Mucosa of descending colon (tissue), 3 donors: Measurements from ENCODE around the gene RABGGTA. TPM values are rescaled to one million over a fixed set of nuclear protein-coding genes. Genes with fewer than 3 reads are reported as not detected.

ENCODE experiments used
- ATAC-seq: fragments of 200-7000 bp; cut with Tn5 transposase; one replicate; pipeline ENCODE4 v1.9.1; 2020; ENCODE audit warnings: mild to moderate bottlenecking, moderate library complexity
- DNase-seq, 3 donors: peaks; one replicate each; pipeline ENCODE4 v3.0.0-alpha.2; 2020
- H3K36me3 ChIP-seq: fragments of 200-600 bp; one replicate; pipeline ENCODE4 v1.8.0; 2021; ENCODE audit warnings: low read depth, mild to moderate bottlenecking
- H3K4me1 ChIP-seq: fragments of 200-600 bp; one replicate; pipeline ENCODE4 v1.8.0; 2021; ENCODE audit warnings: low read depth, mild to moderate bottlenecking
- H3K4me3 ChIP-seq: fragments of 200-600 bp; one replicate; pipeline ENCODE4 v1.8.0; 2021; ENCODE audit warnings: mild to moderate bottlenecking
- H3K9me3 ChIP-seq: fragments of 200-600 bp; one replicate; pipeline ENCODE4 v1.8.0; 2021; ENCODE audit warnings: mild to moderate bottlenecking
- intact Hi-C, 2 donors: fragments of 100-400 bp; cut with DNase I in 1 of 2; cut with micrococcal nuclease in 1 of 2; formaldehyde crosslinking; loops; one replicate each; pipeline versions ENCODE4 v1.11.0 to v1.11.1; 2022; cut with DNase I, micrococcal nuclease
- total RNA-seq, 3 donors: library from RNA; stranded (reverse); fragmentation: NEBNext Ultra II Directional in 2 of 3; extraction: Animal tissue kit (Norgen Biotek cat#: 25700) in 2 of 3; gene quantifications; one replicate each; pipeline versions ENCODE4 v1.2.1 to v1.2.4, GENCODE V29; 2021 to 2023
- TF ChIP-seq, protein P1 (sequence below): fragments of 200-600 bp; IDR thresholded peaks from one replicate; pipeline ENCODE4 v1.8.0; 2022; ENCODE audit warnings: antibody characterized with exemption, mild to moderate bottlenecking
- donor health status: DM: no; HTN: no; CAD: no; lungs with moderate emphysema.
- donor health status: DM: no; HTN: no; CAD: no.
- donor health status: DM: no; HTN: yes; CAD: no.

RABGGTA gene
- total RNA-seq, 3 donors from 2014 or later = 31.6 to 52.9 (median 41.3) TPM

DNA sequence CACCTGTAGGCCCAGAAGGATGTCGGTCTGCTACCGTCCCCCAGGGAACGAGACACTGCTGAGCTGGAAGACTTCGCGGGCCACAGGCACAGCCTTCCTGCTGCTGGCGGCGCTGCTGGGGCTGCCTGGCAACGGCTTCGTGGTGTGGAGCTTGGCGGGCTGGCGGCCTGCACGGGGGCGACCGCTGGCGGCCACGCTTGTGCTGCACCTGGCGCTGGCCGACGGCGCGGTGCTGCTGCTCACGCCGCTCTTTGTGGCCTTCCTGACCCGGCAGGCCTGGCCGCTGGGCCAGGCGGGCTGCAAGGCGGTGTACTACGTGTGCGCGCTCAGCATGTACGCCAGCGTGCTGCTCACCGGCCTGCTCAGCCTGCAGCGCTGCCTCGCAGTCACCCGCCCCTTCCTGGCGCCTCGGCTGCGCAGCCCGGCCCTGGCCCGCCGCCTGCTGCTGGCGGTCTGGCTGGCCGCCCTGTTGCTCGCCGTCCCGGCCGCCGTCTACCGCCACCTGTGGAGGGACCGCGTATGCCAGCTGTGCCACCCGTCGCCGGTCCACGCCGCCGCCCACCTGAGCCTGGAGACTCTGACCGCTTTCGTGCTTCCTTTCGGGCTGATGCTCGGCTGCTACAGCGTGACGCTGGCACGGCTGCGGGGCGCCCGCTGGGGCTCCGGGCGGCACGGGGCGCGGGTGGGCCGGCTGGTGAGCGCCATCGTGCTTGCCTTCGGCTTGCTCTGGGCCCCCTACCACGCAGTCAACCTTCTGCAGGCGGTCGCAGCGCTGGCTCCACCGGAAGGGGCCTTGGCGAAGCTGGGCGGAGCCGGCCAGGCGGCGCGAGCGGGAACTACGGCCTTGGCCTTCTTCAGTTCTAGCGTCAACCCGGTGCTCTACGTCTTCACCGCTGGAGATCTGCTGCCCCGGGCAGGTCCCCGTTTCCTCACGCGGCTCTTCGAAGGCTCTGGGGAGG is 39.5 kb upstream of the RABGGTA start, which contains the start of gene LTB4R:
LTB4R (plus strand) TSS at position 857 of the 959 bp plus-strand sequence. CDS start 4,150 bp downstream, outside the sequence.
- peak; percentile 77 for ATAC-seq
- peak within 1 kb of the TSS; percentile 11 for H3K4me3 ChIP-seq
- H3K9me3 ChIP-seq = no peaks in the 10 kb centered on the region
- intact Hi-C loops = no loop called here
- H3K4me1 ChIP-seq = peaks cover 57% of the 10 kb centered on the region
- TF ChIP-seq, protein P1, sequence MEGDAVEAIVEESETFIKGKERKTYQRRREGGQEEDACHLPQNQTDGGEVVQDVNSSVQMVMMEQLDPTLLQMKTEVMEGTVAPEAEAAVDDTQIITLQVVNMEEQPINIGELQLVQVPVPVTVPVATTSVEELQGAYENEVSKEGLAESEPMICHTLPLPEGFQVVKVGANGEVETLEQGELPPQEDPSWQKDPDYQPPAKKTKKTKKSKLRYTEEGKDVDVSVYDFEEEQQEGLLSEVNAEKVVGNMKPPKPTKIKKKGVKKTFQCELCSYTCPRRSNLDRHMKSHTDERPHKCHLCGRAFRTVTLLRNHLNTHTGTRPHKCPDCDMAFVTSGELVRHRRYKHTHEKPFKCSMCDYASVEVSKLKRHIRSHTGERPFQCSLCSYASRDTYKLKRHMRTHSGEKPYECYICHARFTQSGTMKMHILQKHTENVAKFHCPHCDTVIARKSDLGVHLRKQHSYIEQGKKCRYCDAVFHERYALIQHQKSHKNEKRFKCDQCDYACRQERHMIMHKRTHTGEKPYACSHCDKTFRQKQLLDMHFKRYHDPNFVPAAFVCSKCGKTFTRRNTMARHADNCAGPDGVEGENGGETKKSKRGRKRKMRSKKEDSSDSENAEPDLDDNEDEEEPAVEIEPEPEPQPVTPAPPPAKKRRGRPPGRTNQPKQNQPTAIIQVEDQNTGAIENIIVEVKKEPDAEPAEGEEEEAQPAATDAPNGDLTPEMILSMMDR = peak; percentile 33
- no peaks in the 10 kb centered on the region for H3K36me3 ChIP-seq
- peak; percentile 74 to 88 (median 88) for DNase-seq

DNA sequence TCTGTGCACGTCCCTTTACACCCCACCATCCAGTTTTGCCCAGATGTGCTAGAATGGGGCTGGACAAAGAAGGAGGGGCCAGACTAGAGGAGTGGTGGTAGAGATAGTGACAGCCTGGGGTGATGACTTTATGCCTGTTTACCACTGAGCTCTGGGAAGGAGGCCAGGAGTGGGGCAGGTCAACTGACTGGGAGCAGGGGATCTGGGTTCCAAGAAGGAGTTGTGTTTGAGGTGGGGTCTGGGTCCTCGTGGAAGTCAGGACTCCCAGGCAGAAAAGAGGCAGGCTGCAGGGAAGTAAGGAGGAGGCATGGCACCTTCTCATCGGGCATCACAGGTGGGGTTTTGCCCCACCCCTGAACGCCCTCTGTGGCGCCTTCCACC is 38.9 kb upstream of the RABGGTA start:
- Histone ChIP-seq H3K36me3 (no peaks in the 10 kb centered on the region), H3K4me3 (no peak overlapping the region), H3K9me3 (no peaks in the 10 kb centered on the region), H3K4me1 (peaks cover 50% of the 10 kb centered on the region)
- TF ChIP-seq, protein P1 = no peak
- peak; percentile 17 for ATAC-seq
- intact Hi-C loops = no loop called here
- DNase-seq = peak in 2 of 3 donors; percentile 66 to 71

DNA sequence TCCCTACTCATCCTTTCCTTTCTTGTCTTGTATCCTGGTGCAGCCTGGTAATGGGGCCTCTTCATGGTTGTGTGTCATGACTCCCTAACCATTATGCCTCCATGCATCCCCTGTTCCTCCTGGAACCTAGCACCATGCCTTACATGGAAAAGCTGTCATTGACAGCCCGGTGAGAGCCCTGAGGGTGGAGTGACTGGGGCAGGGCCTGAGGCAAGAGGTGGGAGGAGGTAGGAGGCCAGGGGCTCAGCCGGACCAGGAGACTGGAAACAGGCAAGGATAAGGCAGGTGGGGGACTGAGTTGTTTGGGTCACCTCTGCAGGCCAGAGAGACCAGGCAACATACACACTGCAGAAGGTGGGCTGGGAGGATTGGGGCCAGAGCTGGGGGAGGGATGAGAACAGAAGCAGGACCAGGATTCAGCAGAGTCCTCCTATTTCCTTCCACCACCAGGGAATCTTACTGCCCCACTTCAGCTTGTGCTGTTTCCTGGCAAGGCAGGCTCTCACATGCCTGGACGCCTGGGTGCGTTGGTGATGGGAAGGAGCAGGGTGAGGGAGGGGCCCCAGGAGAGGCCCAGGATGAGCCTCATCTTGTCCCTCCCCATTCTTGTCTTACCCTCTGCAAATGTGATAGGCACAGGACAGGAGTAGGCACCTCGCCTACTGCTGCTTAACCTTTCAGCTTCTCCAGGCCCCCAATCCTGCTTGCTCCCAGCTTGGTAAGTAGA is 38.3 kb upstream of the RABGGTA start, which contains the start of gene LTB4R2:
LTB4R2 (plus strand) TSS at position 603 of the 727 bp plus-strand sequence. CDS start 525 bp downstream, outside the sequence.
- TF ChIP-seq, protein P1 = no peak
- ATAC-seq (no peak), DNase-seq (no peak)
- Histone ChIP-seq H3K4me3 (peak within 1 kb of the TSS; percentile 11), H3K36me3 (no peaks in the 10 kb centered on the region), H3K4me1 (peaks cover 50% of the 10 kb centered on the region), H3K9me3 (no peaks in the 10 kb centered on the region)
- intact Hi-C loops = no loop called here

DNA sequence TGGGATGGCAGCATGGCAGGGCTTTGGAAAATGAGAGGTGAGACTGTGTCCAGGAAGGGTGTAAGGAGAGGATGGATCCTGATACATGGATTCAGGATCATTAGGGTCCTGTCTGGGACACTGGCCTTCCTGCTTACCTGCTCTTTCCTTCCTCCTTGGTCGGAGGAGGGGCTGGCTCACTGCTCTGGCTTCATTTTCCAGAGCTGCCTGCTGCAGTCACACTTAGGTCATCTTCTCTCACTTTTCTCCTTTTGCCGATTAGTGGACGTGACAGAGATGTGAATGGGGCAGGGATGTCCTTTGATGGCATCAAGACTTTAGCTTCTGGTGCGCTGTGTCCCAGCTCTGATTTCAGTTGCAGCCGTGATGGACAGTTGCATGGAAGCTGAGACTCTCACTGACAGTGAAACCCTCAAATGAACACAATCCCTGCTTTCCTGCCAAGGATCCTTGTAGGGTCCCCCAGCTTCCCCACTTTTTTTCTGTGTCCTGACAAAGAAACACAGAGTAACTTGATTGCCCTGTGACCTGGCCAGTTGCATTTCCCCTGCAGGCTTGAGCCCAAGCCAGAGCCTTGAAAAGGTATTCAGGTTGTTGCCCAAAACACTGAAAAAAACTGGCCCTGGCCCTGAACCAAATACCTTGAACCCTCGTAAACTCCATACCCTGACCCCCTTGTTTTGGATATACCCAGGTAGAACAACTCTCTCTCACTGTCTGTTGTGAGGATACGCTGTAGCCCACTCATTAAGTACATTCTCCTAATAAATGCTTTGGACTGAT is 37.1 kb upstream of the RABGGTA start:
- H3K9me3 ChIP-seq = no peaks in the 10 kb centered on the region
- TF ChIP-seq, protein P1 = no peak
- intact Hi-C loops = no loop called here
- peaks cover 46% of the 10 kb centered on the region for H3K4me1 ChIP-seq
- DNase-seq = no peak
- H3K36me3 ChIP-seq = peaks cover 8% of the 10 kb centered on the region
- H3K4me3 ChIP-seq = no peak overlapping the region
- no peak for ATAC-seq
